SK-N-SH treated with all-trans-retinoic acid at 6 μM for 48 hours (cell line): ENCODE data around the gene CYP1A2.

ENCODE experiments used
- ATAC-seq: fragments of 200-7000 bp; cut with Tn5 transposase; 3 replicates; pipeline ENCODE4 v1.9.1; 2020; ENCODE audit warnings: mild to moderate bottlenecking, moderate library complexity
- ARNTL ChIP-seq: fragments of 450-650 bp; formaldehyde crosslinking; IDR thresholded peaks from 2 replicates; pipeline ENCODE4 v1.5.0; 2020; ENCODE audit warnings: low read depth, mild to moderate bottlenecking, moderate library complexity, borderline replicate concordance
- BACH2 ChIP-seq: fragments of 250-450 bp; sonication (Bioruptor Pico); IDR thresholded peaks from 2 replicates; pipeline ENCODE4 v1.9.0; 2021; ENCODE audit warnings: mild to moderate bottlenecking, borderline replicate concordance
- CSDC2 ChIP-seq: fragments of 250-450 bp; sonication (Bioruptor Pico); IDR thresholded peaks from 2 replicates; pipeline ENCODE4 v1.5.0; 2020; ENCODE audit warnings: mild to moderate bottlenecking, moderate library complexity
- ESRRG ChIP-seq: fragments of 250-450 bp; sonication (Bioruptor Pico); IDR thresholded peaks from 2 replicates; pipeline ENCODE4 v1.6.1; 2021; ENCODE audit warnings: mild to moderate bottlenecking
- GLIS3 ChIP-seq: fragments of 250-450 bp; sonication (Bioruptor Pico); IDR thresholded peaks from 2 replicates; pipeline ENCODE4 v1.5.0; 2020; ENCODE audit warnings: mild to moderate bottlenecking, moderate library complexity
- PPARA ChIP-seq: fragments of 250-450 bp; sonication (Bioruptor Pico); IDR thresholded peaks from 2 replicates; pipeline ENCODE4 v1.5.0; 2020; ENCODE audit warnings: mild to moderate bottlenecking, borderline replicate concordance
- SNAI2 ChIP-seq: fragments of 250-450 bp; sonication (Bioruptor Pico); IDR thresholded peaks from 2 replicates; pipeline ENCODE4 v1.5.0; 2020; ENCODE audit warnings: mild to moderate bottlenecking, moderate library complexity
- TCF4 ChIP-seq: fragments of 250-450 bp; sonication (Bioruptor Pico); IDR thresholded peaks from 2 replicates; pipeline ENCODE4 v1.8.0; 2021; ENCODE audit warnings: mild to moderate bottlenecking, moderate library complexity, borderline replicate concordance
- TOX ChIP-seq: fragments of 250-450 bp; sonication (Bioruptor Pico); IDR thresholded peaks from 2 replicates; pipeline ENCODE4 v1.8.0; 2021; ENCODE audit warnings: mild to moderate bottlenecking, moderate library complexity, borderline replicate concordance
- ZC3H10 ChIP-seq: fragments of 250-450 bp; sonication (Bioruptor Pico); IDR thresholded peaks from 2 replicates; pipeline ENCODE4 v1.5.1; 2021; ENCODE audit warnings: mild to moderate bottlenecking, moderate library complexity
- ZFP30 ChIP-seq: fragments of 450-650 bp; formaldehyde crosslinking; IDR thresholded peaks from 2 replicates; pipeline ENCODE4 v1.5.0; 2022; ENCODE audit warnings: mild to moderate bottlenecking, moderate library complexity
- ZNF565 ChIP-seq: fragments of 450-650 bp; formaldehyde crosslinking; conservative IDR thresholded peaks from 2 replicates; pipeline ENCODE4 v1.5.0; 2020; ENCODE audit warnings: low read depth, mild to moderate bottlenecking, moderate library complexity
- ZNF8 ChIP-seq: fragments of 450-650 bp; formaldehyde crosslinking; IDR thresholded peaks from 2 replicates; pipeline ENCODE4 v1.5.0; 2020; ENCODE audit warnings: mild to moderate bottlenecking, moderate library complexity
- TF ChIP-seq, protein P1 (sequence below): fragments of 250-450 bp; sonication (Bioruptor Pico); IDR thresholded peaks from 2 replicates; pipeline ENCODE4 v1.5.1; 2021; ENCODE audit warnings: mild to moderate bottlenecking, moderate library complexity
- TF ChIP-seq, protein P2 (sequence below): fragments of 250-450 bp; sonication (Bioruptor Pico); IDR thresholded peaks from 2 replicates; pipeline ENCODE4 v1.8.0; 2021; ENCODE audit warnings: low read depth, mild to moderate bottlenecking, moderate library complexity, borderline replicate concordance
- TF ChIP-seq, protein P3 (sequence below): fragments of 250-450 bp; sonication (Bioruptor Pico); IDR thresholded peaks from 2 replicates; pipeline ENCODE4 v1.5.0; 2020; ENCODE audit warnings: mild to moderate bottlenecking, moderate library complexity
- TF ChIP-seq, protein P4 (sequence below): fragments of 250-450 bp; sonication (Bioruptor Pico); IDR thresholded peaks from 2 replicates; pipeline ENCODE4 v1.5.1; 2020; ENCODE audit warnings: low read depth, mild to moderate bottlenecking, moderate library complexity
- TF ChIP-seq, protein P5 (sequence below): fragments of 250-450 bp; sonication (Bioruptor Pico); IDR thresholded peaks from 2 replicates; pipeline ENCODE4 v1.8.0; 2020; ENCODE audit warnings: mild to moderate bottlenecking, moderate library complexity, borderline replicate concordance

The CYP1A2 gene

DNA sequence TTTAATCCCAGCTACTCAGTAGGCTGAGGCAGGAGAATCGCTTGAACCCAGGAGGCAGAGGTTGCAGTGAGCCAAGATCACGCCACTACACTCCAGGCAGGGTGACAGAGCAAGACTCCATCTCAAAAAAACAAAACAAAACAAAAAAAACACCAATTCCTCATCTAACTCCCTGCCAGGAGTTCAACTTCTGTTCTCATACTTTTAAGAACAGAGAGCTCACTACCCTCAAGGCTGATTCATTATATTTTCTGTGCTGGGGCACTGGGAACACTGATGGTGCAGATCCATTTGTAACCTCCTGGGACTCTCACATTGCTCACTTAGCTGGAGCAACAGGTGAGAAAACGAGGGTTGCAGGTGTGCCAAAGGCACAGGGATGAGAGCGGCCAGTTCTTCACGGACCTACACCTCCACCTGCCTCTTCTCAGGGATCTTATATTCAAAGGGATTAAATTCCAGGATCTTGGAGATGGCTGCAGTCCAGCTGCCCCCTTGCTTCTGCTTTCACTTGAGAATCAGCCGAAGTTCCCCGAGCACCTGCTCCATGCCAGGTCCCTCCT, 20.9 kb downstream of the CYP1A2 start:
- TF ChIP-seq ESRRG (CRISPR knock-in tag) = no peak
- TF ChIP-seq, protein P1, sequence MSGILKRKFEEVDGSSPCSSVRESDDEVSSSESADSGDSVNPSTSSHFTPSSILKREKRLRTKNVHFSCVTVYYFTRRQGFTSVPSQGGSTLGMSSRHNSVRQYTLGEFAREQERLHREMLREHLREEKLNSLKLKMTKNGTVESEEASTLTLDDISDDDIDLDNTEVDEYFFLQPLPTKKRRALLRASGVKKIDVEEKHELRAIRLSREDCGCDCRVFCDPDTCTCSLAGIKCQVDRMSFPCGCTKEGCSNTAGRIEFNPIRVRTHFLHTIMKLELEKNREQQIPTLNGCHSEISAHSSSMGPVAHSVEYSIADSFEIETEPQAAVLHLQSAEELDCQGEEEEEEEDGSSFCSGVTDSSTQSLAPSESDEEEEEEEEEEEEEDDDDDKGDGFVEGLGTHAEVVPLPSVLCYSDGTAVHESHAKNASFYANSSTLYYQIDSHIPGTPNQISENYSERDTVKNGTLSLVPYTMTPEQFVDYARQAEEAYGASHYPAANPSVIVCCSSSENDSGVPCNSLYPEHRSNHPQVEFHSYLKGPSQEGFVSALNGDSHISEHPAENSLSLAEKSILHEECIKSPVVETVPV = no peak
- TF ChIP-seq ZC3H10 (CRISPR knock-in tag) = no peak
- TF ChIP-seq, protein P2, sequence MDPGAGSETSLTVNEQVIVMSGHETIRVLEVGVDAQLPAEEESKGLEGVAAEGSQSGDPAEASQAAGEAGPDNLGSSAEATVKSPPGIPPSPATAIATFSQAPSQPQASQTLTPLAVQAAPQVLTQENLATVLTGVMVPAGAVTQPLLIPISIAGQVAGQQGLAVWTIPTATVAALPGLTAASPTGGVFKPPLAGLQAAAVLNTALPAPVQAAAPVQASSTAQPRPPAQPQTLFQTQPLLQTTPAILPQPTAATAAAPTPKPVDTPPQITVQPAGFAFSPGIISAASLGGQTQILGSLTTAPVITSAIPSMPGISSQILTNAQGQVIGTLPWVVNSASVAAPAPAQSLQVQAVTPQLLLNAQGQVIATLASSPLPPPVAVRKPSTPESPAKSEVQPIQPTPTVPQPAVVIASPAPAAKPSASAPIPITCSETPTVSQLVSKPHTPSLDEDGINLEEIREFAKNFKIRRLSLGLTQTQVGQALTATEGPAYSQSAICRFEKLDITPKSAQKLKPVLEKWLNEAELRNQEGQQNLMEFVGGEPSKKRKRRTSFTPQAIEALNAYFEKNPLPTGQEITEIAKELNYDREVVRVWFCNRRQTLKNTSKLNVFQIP (CRISPR knock-in tag) = no peak
- no peak for TF ChIP-seq BACH2 (CRISPR knock-in tag)
- TF ChIP-seq ZNF8 (CRISPR knock-in tag) = no peak
- TF ChIP-seq, protein P3, sequence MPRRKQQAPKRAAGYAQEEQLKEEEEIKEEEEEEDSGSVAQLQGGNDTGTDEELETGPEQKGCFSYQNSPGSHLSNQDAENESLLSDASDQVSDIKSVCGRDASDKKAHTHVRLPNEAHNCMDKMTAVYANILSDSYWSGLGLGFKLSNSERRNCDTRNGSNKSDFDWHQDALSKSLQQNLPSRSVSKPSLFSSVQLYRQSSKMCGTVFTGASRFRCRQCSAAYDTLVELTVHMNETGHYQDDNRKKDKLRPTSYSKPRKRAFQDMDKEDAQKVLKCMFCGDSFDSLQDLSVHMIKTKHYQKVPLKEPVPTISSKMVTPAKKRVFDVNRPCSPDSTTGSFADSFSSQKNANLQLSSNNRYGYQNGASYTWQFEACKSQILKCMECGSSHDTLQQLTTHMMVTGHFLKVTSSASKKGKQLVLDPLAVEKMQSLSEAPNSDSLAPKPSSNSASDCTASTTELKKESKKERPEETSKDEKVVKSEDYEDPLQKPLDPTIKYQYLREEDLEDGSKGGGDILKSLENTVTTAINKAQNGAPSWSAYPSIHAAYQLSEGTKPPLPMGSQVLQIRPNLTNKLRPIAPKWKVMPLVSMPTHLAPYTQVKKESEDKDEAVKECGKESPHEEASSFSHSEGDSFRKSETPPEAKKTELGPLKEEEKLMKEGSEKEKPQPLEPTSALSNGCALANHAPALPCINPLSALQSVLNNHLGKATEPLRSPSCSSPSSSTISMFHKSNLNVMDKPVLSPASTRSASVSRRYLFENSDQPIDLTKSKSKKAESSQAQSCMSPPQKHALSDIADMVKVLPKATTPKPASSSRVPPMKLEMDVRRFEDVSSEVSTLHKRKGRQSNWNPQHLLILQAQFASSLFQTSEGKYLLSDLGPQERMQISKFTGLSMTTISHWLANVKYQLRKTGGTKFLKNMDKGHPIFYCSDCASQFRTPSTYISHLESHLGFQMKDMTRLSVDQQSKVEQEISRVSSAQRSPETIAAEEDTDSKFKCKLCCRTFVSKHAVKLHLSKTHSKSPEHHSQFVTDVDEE = no peak
- no peak for TF ChIP-seq CSDC2 (CRISPR knock-in tag)

DNA sequence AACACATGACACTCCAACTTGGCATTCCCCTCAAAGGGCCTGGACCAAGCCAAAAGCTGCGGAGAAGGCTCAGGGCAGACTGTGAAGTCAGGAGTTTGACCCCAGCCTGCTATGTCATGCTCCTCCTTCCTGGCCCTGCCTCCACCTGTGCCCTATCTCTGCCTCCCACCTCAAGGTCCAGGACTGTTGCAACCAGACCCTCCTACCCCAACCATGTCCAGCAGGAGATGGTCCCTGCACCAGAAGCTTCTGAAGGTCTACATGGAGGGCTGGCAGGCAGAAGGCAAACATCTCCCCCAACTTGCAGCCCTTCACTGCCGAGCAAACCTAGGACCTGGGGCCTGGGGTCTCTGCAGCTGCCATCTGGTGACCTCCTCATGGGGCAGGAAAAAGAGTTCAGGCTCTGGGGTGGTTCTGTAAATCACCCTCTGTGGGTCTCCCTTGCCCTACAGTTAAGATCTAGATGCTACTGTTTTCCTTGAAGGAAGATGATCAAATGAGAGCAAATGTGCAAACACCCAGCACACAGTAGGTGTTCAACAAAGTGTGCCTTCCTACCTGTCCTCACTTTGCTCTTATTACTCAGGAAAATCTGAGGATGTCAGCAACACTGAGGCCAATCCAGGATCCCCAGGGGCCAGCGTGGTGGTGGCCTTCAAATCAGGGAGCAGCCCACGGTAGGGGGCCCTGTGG, 21.7 kb downstream of the CYP1A2 start:
- TF ChIP-seq ARNTL (no peak), PPARA (CRISPR knock-in tag) (no peak), TOX (CRISPR knock-in tag) (no peak), ESRRG (CRISPR knock-in tag) (no peak), CSDC2 (CRISPR knock-in tag) (no peak), GLIS3 (no peak), ZC3H10 (CRISPR knock-in tag) (no peak), ZNF8 (CRISPR knock-in tag) (no peak), SNAI2 (CRISPR knock-in tag) (no peak), TCF4 (CRISPR knock-in tag) (no peak)
- TF ChIP-seq, protein P4, sequence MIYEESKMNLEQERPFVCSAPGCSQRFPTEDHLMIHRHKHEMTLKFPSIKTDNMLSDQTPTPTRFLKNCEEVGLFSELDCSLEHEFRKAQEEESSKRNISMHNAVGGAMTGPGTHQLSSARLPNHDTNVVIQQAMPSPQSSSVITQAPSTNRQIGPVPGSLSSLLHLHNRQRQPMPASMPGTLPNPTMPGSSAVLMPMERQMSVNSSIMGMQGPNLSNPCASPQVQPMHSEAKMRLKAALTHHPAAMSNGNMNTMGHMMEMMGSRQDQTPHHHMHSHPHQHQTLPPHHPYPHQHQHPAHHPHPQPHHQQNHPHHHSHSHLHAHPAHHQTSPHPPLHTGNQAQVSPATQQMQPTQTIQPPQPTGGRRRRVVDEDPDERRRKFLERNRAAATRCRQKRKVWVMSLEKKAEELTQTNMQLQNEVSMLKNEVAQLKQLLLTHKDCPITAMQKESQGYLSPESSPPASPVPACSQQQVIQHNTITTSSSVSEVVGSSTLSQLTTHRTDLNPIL = no peak
- TF ChIP-seq, protein P5, sequence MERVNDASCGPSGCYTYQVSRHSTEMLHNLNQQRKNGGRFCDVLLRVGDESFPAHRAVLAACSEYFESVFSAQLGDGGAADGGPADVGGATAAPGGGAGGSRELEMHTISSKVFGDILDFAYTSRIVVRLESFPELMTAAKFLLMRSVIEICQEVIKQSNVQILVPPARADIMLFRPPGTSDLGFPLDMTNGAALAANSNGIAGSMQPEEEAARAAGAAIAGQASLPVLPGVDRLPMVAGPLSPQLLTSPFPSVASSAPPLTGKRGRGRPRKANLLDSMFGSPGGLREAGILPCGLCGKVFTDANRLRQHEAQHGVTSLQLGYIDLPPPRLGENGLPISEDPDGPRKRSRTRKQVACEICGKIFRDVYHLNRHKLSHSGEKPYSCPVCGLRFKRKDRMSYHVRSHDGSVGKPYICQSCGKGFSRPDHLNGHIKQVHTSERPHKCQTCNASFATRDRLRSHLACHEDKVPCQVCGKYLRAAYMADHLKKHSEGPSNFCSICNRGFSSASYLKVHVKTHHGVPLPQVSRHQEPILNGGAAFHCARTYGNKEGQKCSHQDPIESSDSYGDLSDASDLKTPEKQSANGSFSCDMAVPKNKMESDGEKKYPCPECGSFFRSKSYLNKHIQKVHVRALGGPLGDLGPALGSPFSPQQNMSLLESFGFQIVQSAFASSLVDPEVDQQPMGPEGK (CRISPR knock-in tag) = no peak
- ATAC-seq = no peak

More for the DNA sequence above, 20.9 kb downstream of the CYP1A2 start:
- ATAC-seq = no peak

DNA sequence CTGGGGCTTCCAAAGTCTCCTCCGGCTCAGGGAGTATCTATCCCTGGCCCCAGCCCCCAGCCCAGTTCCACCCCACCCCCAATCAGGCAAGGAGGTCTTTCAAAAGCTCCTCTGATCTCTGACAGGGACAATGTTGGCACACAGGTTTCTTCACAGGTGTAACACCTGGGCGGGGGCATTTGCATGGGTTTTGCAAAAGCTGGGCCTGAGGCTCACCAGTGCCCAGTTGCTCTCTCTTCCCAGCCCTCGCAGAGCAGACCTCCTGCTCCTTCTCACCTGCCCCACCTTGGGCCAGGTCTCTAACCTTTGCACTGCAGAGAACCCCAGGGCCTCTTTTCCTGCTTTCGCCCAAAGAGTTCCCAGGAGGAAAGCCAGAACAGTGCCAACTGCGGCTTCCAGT, 24.7 kb downstream of the CYP1A2 start:
- no peak for ATAC-seq

More for the DNA sequence above, 24.7 kb downstream of the CYP1A2 start:
- TF ChIP-seq TOX (CRISPR knock-in tag) = no peak
- TF ChIP-seq, protein P4 = no peak
- TF ChIP-seq ZFP30 (CRISPR knock-in tag) = no peak
- TF ChIP-seq, protein P3 = no peak
- TF ChIP-seq ZC3H10 (CRISPR knock-in tag) = no peak
- no peak for TF ChIP-seq ESRRG (CRISPR knock-in tag)
- no peak for TF ChIP-seq ARNTL
- no peak for TF ChIP-seq ZNF565 (CRISPR knock-in tag)
- TF ChIP-seq, protein P1 = no peak
- TF ChIP-seq CSDC2 (CRISPR knock-in tag) = no peak
- no peak for TF ChIP-seq PPARA (CRISPR knock-in tag)
